Dedifferentiated amniotic fluid mesenchymal stem cell (primary cell): ENCODE measurements around the gene KRTAP21-3.
"Not testable (repeated sequence)": the region's sequence is repeated elsewhere in the genome, so short reads cannot be mapped to it uniquely, and the experiment has no call there.

Experiments used
- DNase-seq: peaks from one replicate; pipeline ENCODE4 v3.0.0-alpha.2; 2016; ENCODE audit errors: extremely low spot score

Gene KRTAP21-3, protein sequence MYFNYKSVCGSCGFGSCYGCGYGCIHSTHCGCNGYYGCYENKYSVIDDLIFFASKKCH

GRCh38 chr21:30718239-30718909 is at the start of gene KRTAP21-3:
Gene KRTAP21-3 (minus strand): TSS chr21:30718777. CDS start chr21:30718759, 18 bp downstream.
- DNase-seq: no peak

DNA sequence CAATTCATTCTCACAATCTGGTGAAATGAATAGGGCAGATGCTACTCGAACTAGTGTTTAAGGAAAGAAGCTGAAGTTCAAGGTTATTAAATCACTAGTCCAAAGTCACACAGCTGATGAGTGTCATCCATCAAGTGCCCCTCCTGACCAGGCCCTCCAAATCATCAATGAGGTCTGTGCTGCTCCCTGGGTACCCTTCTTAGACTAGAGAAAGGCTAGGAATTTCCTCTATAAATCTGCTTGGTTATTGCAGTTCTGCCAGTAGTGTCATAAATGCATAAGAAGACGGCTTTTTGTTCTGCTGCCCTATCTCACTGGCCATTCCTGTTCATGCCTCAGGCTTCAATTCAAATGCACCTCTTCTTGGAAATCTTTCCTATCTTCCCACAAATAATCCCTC is 42.2 kb upstream of the KRTAP21-3 start:
- DNase-seq: no peak

- DNase-seq: no peak
Observed at GRCh38 chr21:30758306-30758705, 39.7 kb upstream of the KRTAP21-3 start.

DNA sequence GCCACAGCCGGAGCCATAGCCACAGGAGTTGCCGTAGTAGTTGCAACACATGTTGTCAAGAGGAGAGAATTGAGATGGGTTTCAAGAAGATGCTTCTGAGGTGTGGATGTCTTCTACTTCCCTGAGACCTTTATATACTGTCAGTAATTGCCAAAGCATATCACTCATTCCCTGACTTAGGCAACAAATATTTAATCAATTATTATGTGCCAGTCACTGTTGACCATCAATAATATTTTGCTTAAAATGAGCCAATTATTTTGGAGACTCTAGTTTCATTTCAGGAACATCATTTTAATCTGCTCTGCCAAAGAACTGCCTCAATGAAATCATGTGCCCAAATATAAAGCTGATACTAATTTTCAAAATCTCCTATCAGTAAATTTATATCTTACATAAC is 36.8 kb upstream of the KRTAP21-3 start, which contains the start of gene KRTAP21-1:
TSS of gene KRTAP21-1 (minus strand) at position 101 of the 400 bp plus-strand sequence. CDS start at position 51, 50 bp downstream.
- not testable (repeated sequence) for DNase-seq

GRCh38 chr21:30747159-30747558 is 28.6 kb upstream of the KRTAP21-3 start, which contains the start of gene KRTAP21-2:
Gene KRTAP21-2 (minus strand): TSS chr21:30747259. CDS start chr21:30747202, 57 bp downstream.
- DNase-seq: no peak

DNA sequence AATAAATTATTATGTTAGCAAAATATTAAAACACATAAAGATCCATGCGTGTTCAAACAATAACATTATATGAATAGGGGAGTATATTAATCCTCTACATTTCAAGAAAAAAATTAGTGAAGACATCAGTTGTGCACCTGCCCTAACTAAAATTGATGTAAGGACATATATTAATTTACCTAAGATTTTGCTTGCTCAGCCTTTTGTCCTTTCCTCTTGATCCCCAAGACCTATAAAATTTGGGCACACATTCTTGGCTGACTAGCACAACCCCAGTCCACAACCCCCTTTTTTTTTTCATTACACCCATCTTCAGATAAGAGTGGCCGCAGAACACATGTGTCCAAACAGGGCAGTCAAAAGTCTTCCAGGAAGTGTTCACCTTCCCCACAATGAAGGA is 21.9 kb upstream of the KRTAP21-3 start:
- no peak for DNase-seq

DNA sequence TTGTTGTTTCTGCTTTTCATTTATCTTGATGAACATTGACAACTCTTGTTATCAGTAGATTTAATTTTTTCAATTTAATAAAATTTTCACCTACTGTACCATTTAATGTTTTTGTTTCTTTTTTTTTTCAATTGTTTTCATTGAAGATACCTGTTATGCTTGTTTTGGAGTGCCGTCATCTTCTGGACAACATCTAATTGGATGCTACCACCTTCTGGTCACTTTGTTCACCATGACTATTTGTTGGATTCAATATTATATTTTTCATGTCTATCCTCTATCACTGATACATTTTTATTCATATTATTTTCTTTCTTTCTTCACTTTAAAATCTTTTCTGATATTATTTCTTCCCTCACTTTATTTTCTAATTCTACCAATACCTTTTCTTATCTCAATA is 14.4 kb upstream of the KRTAP21-3 start:
- DNase-seq: no peak

DNA sequence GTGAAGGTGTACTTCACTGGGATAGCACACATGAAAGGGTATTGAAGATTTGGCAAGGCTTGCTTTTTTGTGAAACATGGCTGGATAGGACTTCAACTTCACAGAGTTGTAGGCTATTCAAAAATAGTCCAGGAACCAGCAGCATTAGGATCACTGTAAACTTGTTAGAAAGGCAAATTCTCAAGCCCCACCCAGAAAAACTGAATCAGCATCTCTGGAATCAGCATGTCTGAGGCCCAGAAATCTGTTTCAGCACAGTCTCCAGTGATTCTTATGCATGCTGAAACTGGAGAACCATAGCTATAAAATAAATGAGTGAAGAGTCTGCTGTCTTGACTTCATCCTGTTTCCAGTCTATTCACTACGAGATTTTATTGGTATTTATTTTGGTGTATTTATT is 8.1 kb upstream of the KRTAP21-3 start:
- DNase-seq: no peak

GRCh38 chr21:30719401-30719800 is 824 bp upstream of the KRTAP21-3 start:
- no peak for DNase-seq

DNA sequence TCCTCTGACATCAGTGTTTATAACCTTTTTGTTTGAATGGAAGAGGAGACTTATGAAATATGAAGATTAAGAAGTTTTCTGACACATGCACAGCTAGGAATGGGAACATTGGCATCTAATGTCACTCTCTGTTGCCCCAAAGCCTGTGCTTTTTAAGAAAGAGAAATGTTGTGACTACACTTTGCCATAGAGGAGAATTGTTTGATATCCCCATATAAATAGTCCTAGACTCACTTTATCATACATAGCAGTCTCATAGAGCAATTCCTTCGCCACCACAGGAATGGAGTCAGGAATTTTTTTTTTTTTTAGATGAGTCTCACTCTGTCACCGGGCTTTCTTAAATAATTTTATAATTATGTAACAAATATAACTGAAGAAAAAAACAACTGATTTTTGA is 1.5 kb downstream of the KRTAP21-3 start:
- DNase-seq: no peak

- DNase-seq: no peak
Observed at GRCh38 chr21:30714946-30715345, 3.6 kb downstream of the KRTAP21-3 start.

GRCh38 chr21:30714456-30714855 is 4.1 kb downstream of the KRTAP21-3 start:
- no peak for DNase-seq

GRCh38 chr21:30713766-30714165 is 4.8 kb downstream of the KRTAP21-3 start:
- no peak for DNase-seq

- no peak for DNase-seq
Observed at GRCh38 chr21:30710499-30710898, 8.1 kb downstream of the KRTAP21-3 start.

DNA sequence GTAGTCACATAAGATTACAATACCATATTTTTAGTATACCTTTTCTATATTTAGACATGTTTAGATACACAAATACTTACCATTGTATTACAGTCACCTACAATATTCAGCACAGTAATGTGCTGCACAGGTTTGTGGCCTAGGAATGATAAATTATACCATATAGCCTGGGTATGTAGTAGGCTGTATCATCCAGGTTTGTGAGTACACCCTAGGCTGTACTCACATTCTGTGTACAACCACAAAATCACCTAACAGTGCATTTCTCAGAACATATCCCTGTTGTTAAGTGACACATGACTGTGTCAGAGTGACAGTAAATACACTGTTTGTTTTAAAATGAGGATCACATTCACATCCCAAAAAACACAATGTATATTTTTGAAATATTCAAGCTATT is 11.2 kb downstream of the KRTAP21-3 start:
- no peak for DNase-seq

- no peak for DNase-seq
Observed at GRCh38 chr21:30695956-30696355, 22.6 kb downstream of the KRTAP21-3 start.

GRCh38 chr21:30689822-30690221 is 28.8 kb downstream of the KRTAP21-3 start:
- no peak for DNase-seq

DNA sequence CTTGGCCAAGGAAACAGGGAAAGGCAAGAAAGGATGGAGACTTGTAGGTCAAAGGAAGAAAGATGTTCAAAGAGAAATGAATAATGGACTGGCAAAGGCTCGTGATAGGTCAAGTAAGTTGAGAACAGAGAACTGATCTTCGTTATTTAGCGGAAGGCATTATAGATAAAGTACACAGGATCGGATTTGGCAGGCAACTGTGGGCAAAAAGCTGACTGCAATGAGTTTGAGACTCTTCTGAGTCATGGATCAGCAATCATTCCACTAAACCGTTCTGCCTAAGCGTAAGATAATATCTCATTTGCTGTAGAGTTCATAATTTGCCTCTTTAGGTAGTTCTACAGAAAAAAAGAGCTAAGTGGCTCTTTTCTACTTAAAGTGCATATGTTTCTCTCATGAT is 34.1 kb downstream of the KRTAP21-3 start:
- DNase-seq: no peak

DNA sequence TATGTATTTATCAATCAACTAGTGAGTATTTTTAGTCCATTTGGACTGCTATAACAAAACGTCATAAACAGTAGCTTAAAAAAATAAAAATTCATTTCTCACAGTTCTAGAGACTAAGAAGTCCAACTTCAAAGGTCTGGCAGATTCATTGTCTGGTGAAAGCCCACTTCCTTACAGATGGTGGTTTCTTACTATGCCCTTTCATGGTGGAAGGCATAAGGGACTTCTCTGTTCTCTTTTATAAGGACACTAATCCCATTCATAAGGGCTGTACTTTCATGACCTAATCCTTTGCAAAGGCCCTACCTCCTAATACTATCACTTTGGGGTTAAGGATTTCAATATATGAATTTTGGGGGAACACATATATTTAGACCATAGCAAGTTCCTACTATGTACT is 38.0 kb downstream of the KRTAP21-3 start:
- no peak for DNase-seq

GRCh38 chr21:30676737-30677136 is 41.8 kb downstream of the KRTAP21-3 start:
- no peak for DNase-seq

DNA sequence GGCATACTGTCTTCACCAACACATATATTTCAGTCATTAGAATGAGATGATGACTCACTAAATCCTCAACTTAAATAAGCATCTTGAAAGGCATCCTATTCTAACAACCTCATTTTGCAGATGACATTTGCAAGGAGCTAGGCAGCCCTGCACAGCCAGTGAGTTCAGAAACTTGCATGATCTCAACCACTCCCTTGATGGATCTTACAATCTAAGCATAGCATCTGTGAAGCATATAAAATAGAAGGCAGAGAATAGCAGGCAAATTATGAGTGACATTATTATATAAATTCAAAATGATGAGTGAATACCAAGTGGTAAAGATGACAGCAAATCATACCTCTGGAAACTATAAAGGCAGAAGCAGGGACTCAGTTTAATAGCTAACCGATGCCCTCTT is 44.3 kb downstream of the KRTAP21-3 start:
- no peak for DNase-seq

GRCh38 chr21:30672985-30673650 is 45.5 kb downstream of the KRTAP21-3 start:
- no peak for DNase-seq

DNA sequence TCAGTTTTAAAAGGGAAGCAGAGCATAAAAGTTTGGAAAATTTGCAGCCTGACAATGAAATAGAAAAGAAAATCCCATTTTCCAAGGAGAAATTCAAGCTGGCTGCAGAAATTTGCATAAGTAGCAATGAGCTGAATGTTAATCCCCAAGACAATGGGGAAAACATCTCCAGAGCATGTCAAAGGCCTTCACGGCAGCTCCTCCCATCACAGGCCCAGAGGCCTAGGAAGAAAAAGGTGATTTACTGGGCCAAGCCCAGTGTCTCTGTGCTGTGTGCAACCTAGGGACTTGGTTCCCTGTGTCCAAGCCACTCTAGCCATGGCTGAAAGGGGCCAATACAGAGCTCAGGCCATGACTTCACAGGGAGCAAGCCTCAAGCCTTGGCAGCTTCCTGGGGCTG is 49.8 kb downstream of the KRTAP21-3 start:
- DNase-seq: no peak
